Measurements from ENCODE around the gene PKD2.

DNA sequence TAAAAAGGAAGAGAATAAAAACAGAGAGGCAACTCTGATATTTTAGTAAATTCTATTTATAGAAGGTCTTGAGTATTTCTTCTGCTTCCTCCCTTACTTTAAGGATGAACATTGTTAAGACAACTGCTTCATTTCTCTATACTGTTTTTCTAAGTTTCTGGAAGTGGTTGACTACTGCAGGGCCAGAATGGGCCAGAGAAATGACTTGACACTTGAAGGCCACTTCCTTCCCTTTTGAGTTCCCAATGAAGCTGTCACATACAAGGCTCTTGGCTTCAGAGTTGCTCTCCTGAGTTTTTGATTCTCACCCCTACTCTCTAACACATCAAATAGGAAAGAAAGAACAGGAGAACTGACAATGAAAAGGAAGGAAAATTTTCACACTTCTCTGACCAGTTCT lies 37.6 kb downstream of the PKD2 start:
- TF ChIP-seq, protein P1, sequence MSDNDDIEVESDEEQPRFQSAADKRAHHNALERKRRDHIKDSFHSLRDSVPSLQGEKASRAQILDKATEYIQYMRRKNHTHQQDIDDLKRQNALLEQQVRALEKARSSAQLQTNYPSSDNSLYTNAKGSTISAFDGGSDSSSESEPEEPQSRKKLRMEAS (IDR thresholded peaks at IDR 0.05): no peak
- TF ChIP-seq POLR2A (IDR thresholded peaks at IDR 0.05; ENCODE audit: insufficient read depth in 1 of 2, low read depth in 2 of 2, low read length in 2 of 2) (no peak), RARG (CRISPR knock-in tag; IDR thresholded peaks at IDR 0.05; ENCODE audit: low read depth) (no peak), NR1H2 (CRISPR knock-in tag; IDR thresholded peaks at IDR 0.05; ENCODE audit: borderline replicate concordance, low read depth) (no peak), EP300 (IDR thresholded peaks at IDR 0.05; ENCODE audit: low read depth in 2 of 2, low read length in 2 of 2) (no peak), EP300 (CRISPR knock-in tag; IDR thresholded peaks at IDR 0.05; ENCODE audit: borderline replicate concordance) (no peak), NCOR1 (IDR thresholded peaks at IDR 0.05; ENCODE audit: borderline replicate concordance, low read length) (no peak), ZNF296 (CRISPR knock-in tag; conservative IDR thresholded peaks at IDR 0.05) (no peak), ZNF430 (CRISPR knock-in tag; IDR thresholded peaks at IDR 0.05) (no peak), TSC22D2 (CRISPR knock-in tag; IDR thresholded peaks at IDR 0.05; ENCODE audit: borderline replicate concordance) (no peak), FOXA1 (IDR thresholded peaks at IDR 0.05) (no peak), FOXA1 (CRISPR knock-in tag; IDR thresholded peaks at IDR 0.05) (no peak), ETV6 (CRISPR knock-in tag; conservative IDR thresholded peaks at IDR 0.05) (no peak), ZNF24 (IDR thresholded peaks at IDR 0.05) (no peak)
- TF ChIP-seq, protein P2, sequence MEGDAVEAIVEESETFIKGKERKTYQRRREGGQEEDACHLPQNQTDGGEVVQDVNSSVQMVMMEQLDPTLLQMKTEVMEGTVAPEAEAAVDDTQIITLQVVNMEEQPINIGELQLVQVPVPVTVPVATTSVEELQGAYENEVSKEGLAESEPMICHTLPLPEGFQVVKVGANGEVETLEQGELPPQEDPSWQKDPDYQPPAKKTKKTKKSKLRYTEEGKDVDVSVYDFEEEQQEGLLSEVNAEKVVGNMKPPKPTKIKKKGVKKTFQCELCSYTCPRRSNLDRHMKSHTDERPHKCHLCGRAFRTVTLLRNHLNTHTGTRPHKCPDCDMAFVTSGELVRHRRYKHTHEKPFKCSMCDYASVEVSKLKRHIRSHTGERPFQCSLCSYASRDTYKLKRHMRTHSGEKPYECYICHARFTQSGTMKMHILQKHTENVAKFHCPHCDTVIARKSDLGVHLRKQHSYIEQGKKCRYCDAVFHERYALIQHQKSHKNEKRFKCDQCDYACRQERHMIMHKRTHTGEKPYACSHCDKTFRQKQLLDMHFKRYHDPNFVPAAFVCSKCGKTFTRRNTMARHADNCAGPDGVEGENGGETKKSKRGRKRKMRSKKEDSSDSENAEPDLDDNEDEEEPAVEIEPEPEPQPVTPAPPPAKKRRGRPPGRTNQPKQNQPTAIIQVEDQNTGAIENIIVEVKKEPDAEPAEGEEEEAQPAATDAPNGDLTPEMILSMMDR (CRISPR knock-in tag; IDR thresholded peaks at IDR 0.05): no peak
- TF ChIP-seq, protein P3, sequence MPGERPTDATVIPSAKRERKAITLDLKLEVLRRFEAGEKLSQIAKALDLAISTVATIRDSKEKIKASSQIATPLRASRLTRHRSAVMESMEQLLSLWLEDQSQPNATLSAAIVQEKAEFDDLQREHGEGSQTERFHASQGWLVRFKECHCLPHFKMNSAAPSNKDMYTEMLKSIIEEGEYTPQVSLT (CRISPR knock-in tag; IDR thresholded peaks at IDR 0.05; ENCODE audit: borderline replicate concordance, low read depth): no peak

Measured in HepG2 (cell line).